22Rv1 (cell line): ENCODE measurements around the gene PIERCE2.

Source experiments
- CTCF ChIP-seq: fragments of 450-650 bp; IDR thresholded peaks from 2 replicates; pipeline ENCODE4 v1.5.1; 2017; ENCODE audit warnings: mild to moderate bottlenecking
- ZFX ChIP-seq: fragments of 450-650 bp; IDR thresholded peaks from 2 replicates; pipeline ENCODE4 v1.6.1; 2017; ENCODE audit warnings: antibody characterized with exemption, borderline replicate concordance

- TF ChIP-seq CTCF (no peak), ZFX (no peak)
Observed at GRCh38 chr15:55389264-55389607, 19.1 kb upstream of the PIERCE2 start.
